ENCODE data around the gene KRT79. TPM values are rescaled to one million over a fixed set of nuclear protein-coding genes. Genes with fewer than 3 reads are reported as not detected.

The KRT79 gene
- total and polyA plus RNA-seq, 3 donors from 2014 or later = 0.19 to 0.24 TPM; not detected in 1

DNA sequence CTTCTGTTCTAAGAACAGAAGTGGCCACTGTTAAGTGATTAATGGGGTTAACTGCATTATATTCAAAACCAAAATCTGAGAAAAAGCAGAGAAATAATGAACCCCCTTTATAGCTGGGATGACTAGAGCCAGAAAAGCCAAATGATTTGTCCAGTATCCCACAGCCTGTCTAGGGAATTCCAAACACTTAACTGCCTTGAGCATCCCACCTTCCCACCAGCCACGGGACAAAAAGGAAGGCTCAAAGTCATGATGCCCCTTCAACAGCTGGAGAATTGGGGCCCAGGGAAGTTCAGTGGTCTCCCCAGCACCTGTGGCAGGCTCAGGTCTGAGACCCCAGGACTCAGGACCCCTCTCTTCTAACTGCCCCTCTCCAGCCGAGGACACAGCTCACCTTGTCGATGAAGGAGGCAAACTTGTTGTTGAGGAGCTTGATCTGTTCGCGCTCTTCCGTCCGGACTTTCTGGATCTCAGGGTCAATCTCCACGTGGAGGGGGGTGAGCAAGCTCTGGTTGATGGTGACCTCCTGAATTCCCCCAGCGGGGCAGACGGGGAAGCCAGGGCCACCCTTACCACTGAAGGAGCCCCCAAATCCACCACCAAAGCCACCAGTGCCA lies 20.8 kb downstream of the KRT79 start:
- no peaks in the 10 kb centered on the region for H3K9me3 ChIP-seq
- no peaks in the 10 kb centered on the region for H3K4me1 ChIP-seq
- H3K4me3 ChIP-seq = no peak overlapping the region
- H3K36me3 ChIP-seq (ENCODE audit: low read depth, missing control alignments) = no peaks in the 10 kb centered on the region
- no peak for DNase-seq
- no peaks in the 10 kb centered on the region for H3K27me3 ChIP-seq
- TF ChIP-seq, protein P1, sequence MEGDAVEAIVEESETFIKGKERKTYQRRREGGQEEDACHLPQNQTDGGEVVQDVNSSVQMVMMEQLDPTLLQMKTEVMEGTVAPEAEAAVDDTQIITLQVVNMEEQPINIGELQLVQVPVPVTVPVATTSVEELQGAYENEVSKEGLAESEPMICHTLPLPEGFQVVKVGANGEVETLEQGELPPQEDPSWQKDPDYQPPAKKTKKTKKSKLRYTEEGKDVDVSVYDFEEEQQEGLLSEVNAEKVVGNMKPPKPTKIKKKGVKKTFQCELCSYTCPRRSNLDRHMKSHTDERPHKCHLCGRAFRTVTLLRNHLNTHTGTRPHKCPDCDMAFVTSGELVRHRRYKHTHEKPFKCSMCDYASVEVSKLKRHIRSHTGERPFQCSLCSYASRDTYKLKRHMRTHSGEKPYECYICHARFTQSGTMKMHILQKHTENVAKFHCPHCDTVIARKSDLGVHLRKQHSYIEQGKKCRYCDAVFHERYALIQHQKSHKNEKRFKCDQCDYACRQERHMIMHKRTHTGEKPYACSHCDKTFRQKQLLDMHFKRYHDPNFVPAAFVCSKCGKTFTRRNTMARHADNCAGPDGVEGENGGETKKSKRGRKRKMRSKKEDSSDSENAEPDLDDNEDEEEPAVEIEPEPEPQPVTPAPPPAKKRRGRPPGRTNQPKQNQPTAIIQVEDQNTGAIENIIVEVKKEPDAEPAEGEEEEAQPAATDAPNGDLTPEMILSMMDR (IDR thresholded peaks at IDR 0.05) = no peak
- no peak for TF ChIP-seq POLR2A (IDR thresholded peaks at IDR 0.05)
- intact Hi-C loops (cut with DNase I; ENCODE audit: low total_unique reads) = no loop called here
- 87 to 90% methylated on average over 4 to 8 of the region's 10 CpGs for WGBS, 2 donors
- H3K27ac ChIP-seq = no peak overlapping the region

DNA sequence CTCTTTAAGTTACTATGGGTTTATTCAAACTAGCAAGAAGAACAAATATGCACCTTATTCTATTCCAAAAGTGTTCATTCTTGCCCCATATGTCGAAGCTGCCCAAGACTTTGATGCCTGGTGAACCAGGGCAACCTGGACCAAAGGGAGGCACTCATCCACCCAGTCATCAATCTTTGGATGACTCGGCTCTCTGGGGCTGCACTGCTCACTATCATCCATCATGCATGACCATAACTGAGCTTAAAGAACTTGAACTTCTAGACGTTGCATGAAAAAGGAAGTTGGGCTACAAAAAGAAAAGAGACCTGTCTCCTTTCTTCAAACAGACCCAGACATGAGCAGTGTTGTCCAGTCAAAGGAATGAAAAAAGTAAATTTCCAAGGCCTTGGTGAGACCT lies 21.4 kb downstream of the KRT79 start:
- WGBS, 2 donors = 57 to 78% methylated on average over 3 of the region's 3 CpGs
- intact Hi-C loops (cut with DNase I; ENCODE audit: low total_unique reads) = no loop called here
- TF ChIP-seq POLR2A (IDR thresholded peaks at IDR 0.05) = no peak

DNA sequence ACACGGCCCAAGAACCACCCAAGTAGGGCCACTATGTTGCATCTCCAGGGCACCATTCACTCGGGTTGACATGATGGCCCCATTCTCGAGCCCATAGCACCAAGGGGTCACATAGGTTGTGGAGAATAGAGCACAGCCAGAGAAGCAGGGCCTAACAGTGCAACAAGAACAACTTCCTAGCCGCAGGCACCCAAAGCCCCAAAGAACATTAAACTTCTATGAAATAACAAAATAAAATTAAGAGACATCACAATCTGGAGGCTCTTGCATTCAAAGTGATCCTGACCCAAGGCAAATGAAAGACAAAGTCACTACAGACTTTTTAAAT lies 22.1 kb downstream of the KRT79 start:
- no peak for TF ChIP-seq POLR2A (IDR thresholded peaks at IDR 0.05)
- TF ChIP-seq, protein P1 (IDR thresholded peaks at IDR 0.05) = no peak
- no peak for DNase-seq
- intact Hi-C loops (cut with DNase I; ENCODE audit: low total_unique reads) = no loop called here
- H3K4me3 ChIP-seq = no peak overlapping the region
- no peaks in the 10 kb centered on the region for H3K27me3 ChIP-seq
- no peaks in the 10 kb centered on the region for H3K4me1 ChIP-seq
- 81 to 84% methylated on average over 4 of the region's 4 CpGs for WGBS, 2 donors
- no peaks in the 10 kb centered on the region for H3K9me3 ChIP-seq
- no peaks in the 10 kb centered on the region for H3K36me3 ChIP-seq (ENCODE audit: low read depth, missing control alignments)
- H3K27ac ChIP-seq = no peak overlapping the region

More for the DNA sequence above, 21.4 kb downstream of the KRT79 start:
- no peaks in the 10 kb centered on the region for H3K4me1 ChIP-seq
- DNase-seq = no peak
- H3K27me3 ChIP-seq = no peaks in the 10 kb centered on the region
- no peak overlapping the region for H3K4me3 ChIP-seq
- H3K27ac ChIP-seq = no peak overlapping the region
- no peaks in the 10 kb centered on the region for H3K36me3 ChIP-seq (ENCODE audit: low read depth, missing control alignments)
- H3K9me3 ChIP-seq = no peaks in the 10 kb centered on the region

DNA sequence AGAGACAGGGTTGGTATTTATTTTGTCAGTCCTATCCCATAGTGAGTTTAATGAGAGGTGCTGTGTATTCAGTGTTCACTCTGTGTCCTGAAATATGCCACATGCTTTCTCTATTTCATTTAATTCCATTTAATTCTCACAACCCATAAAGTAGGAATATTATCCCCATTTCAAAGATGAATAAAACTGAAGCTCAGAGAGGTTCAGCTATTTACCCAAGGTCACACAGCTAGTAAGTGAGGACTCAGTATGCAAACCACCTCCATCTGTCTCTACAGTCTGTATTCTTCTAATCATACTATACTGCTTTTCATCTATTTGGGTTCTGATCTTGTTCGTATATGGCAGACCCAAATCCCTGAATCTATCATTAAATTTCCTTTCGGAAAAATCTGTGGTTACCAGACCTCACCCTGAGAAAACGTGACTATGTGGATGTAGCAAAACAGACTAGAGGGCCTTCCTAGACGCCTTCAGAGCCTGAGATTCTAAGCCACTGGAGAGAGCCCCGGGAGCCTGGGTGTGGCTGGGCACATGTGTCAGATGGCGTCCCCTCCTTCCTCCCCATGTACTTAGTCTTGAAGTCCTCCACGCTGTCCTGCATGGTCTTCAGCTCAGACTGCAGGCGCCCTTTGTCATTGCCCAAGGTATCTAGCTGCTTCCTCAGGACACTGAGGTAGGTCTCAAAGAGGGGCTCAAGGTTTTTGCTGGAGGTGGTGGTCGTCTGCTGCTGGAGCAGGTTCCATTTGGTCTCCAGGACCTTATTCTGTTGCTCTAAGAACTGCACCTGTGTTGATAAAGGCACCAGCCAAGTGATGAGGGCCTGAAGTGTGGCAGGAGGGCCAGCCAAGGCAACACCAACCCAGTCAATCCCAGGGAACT lies 22.7 kb downstream of the KRT79 start:
- Histone ChIP-seq H3K4me3 (no peak overlapping the region), H3K27me3 (no peaks in the 10 kb centered on the region), H3K9me3 (no peaks in the 10 kb centered on the region), H3K27ac (no peak overlapping the region), H3K4me1 (no peaks in the 10 kb centered on the region), H3K36me3 (ENCODE audit: low read depth, missing control alignments) (no peaks in the 10 kb centered on the region)
- 83 to 92% methylated on average over 8 to 9 of the region's 9 CpGs for WGBS, 2 donors
- no peak for DNase-seq
- TF ChIP-seq POLR2A (IDR thresholded peaks at IDR 0.05) = no peak
- TF ChIP-seq, protein P1 (IDR thresholded peaks at IDR 0.05) = no peak
- intact Hi-C loops (cut with DNase I; ENCODE audit: low total_unique reads) = no loop called here

DNA sequence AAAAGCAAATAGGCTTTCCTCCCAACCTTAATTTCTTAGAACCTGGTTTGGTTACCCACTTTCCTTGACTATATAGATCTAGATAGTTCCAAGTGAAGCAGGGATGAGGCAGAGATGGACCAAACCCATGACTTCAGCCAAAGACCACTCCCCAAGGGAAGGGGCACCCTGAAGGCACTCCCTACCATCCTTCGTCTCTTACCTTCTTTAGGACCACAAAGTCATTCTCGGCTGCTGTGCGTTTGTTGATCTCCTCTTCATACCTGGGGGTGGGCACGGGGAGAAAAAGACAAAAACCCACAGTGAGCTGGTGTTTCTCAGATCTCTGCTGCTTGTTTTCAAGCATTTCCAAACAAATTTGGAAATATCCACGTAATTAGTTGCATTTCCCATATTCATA lies 23.6 kb downstream of the KRT79 start:
- TF ChIP-seq POLR2A (IDR thresholded peaks at IDR 0.05) = no peak
- TF ChIP-seq, protein P1 (IDR thresholded peaks at IDR 0.05) = no peak
- H3K27me3 ChIP-seq = no peaks in the 10 kb centered on the region
- H3K4me1 ChIP-seq = no peaks in the 10 kb centered on the region
- no peaks in the 10 kb centered on the region for H3K9me3 ChIP-seq
- H3K36me3 ChIP-seq (ENCODE audit: low read depth, missing control alignments) = no peaks in the 10 kb centered on the region
- 76 to 77% methylated on average over 5 of the region's 5 CpGs for WGBS, 2 donors
- H3K27ac ChIP-seq = no peak overlapping the region
- intact Hi-C loops (cut with DNase I; ENCODE audit: low total_unique reads) = no loop called here
- DNase-seq = no peak
- H3K4me3 ChIP-seq = no peak overlapping the region

Data from testis (tissue), 3 donors.